Activated T-cell treated with anti-CD3 and anti-CD28 coated beads for 24 hours (primary cell): Measurements from ENCODE around the gene LITAFD.
A peak's percentile ranks its signal among the peaks of the same experiment; 100 is the strongest.

Source experiments
- DNase-seq: peaks from one replicate; pipeline ENCODE4 v3.0.0-alpha.2; 2020; ENCODE audit warnings: low read depth

The LITAFD gene

GRCh38 chr16:8920645-8921346 is 38.6 kb downstream of the LITAFD start:
- no peak for DNase-seq

DNA sequence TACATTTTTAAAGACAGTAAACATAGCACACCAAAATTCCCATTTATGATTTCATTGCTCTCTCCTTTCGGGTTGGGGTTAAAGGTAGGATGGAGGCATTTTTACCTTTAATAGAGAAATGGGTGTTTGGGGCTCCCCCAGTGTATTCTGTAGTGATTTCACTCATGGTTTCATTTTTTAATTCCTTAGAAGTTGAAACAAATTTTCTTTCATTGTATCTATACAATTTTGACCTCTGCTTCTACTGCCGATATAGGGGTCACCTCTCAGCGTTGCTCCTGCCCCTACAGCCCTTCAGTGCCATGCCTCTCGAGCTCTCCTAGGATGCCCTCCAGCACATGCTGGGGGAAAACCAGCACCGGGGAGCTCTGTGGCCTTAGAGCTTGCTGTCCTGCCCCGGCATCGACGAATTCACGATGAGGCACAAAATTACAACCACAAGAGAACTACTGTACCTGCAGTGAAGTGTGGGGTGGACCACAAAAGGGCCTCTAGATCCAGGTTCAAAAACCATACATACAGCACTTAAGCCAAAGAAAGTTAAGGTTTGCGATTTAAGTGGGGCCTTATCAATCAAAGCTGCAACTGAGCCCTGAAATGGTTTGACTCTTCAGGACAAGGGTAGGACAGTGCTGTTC is 39.3 kb downstream of the LITAFD start:
- DNase-seq = no peak

- no peak for DNase-seq
Observed at GRCh38 chr16:8923199-8923598, 41.0 kb downstream of the LITAFD start.

- no peak for DNase-seq
Observed at GRCh38 chr16:8924214-8924613, 42.1 kb downstream of the LITAFD start.

DNA sequence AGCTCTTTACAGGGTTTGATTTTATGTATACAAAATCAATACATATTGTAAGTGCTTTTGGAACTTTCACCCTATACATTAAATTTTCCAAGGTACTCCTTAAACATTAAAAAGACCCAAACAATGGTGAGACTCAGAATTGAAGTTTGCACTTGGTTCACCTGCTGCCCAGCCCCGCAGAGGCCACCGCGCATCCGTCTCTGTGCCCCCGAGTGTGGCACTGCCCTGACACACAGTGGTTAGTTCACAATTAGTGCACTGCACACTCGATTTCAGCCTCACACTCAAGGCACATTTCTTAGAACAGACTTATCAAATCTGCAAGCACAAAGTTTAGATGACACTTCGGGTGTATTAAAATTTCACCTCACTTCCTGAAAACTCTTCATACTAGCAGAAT is 43.3 kb downstream of the LITAFD start:
- DNase-seq = no peak

DNA sequence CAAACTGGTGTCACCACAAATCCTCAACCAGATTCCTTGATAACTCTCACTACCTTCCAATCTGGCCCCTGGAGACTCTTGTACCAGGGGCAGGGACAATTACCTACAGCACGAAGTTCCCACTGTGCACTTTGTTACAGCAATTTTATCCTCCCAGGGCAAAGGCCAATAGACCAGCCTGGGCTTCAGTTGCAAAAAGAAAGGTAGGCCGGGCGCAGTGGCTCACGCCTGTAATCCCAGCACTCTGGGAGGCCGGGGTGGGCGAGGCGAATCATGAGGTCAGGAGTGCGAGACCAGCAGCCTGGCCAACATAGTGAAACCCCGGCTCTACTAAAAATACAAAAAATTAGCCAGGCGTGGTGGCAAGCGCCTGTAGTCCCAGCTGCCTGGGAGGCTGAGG is 44.7 kb downstream of the LITAFD start:
- DNase-seq = no peak

DNA sequence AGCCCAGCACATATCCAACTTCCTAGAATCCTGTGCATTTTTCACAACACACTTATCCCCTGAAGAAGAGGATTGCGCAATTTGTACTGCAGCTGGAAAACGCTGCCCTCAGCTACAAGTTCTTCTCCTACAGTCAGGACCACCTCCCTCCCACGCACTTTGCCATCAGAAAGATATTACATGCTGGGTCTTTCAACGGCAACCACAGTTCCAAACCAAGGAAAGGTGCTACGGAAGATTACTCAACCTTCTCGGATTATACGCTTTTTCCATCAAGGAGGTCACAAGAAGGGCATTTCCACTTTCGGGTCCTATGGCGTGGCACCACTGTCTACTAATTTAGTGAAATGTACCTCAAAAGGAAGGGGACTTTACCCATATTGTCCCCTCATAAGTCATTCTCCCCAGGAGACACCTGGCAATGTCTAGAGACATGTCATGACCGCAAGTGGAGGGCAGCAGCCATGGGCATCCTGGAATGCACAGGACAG is 46.4 kb downstream of the LITAFD start:
- peak; percentile 37 for DNase-seq

DNA sequence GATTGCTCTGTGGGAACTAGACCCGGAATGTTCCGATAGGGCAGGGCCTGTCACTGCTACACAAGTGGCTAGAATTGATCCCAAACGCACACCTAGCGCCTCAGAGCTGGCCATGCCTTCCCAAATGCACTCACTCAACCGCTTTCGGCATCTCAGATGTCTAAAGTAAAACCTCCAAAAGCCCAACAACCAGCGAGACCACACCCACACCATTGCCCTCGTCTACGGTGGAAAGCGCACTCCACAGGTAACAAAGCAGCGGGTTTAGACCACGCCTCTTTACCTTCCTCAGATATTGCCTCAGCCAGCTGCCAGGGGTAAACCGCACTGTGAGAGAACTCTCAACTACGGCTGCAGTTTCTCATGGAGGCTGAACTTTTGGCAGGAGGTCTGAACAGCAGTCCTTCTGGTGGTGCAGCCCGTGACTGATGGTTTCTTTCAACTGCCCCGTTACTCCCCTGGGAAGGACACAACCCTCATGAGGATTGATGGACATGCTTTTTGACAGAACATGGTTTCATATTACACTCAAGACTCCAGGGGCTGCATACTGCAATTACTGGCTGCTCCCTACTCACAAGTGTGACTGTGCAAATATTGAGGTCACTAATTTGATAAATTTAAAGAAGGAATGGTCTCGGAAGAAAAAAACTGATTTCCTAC is 47.1 kb downstream of the LITAFD start:
- no peak for DNase-seq

GRCh38 chr16:8931859-8932258 is 49.7 kb downstream of the LITAFD start:
- DNase-seq = peak; percentile 23

DNA sequence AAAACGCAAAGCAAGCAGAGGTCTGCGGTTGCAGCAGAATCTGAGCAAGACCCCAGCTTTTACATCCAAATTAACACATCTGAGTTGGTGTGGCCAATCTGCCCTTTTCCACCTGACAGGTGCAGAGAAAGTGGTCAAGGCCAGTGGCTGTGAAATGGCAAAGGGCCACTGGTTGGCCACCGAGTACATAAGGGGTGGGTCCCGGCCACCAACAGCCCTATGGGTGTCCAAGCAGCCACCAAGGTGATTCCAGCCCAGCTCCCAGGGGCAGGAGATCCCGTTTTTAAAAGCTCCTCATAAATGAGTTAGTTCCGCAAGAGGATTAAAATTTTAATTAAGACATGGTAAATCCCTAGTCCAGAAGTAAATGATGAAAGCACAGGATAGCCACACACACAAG is 52.5 kb downstream of the LITAFD start:
- no peak for DNase-seq
